K562 (cell line): ENCODE data around the gene SIGLEC11.

Experiments
- BHLHE40 ChIP-seq: IDR thresholded peaks from 2 replicates; pipeline ENCODE4 v1.6.1; 2011; ENCODE audit warnings: low read length, improper control_type of control experiment
- CTCF ChIP-seq, 3 experiments: IDR thresholded peaks in 2 of 3; conservative IDR thresholded peaks in 1 of 3; 2 replicates each; pipeline ENCODE4 v1.5.1; 2011 to 2012; ENCODE audit warnings: low read length in 3 of 3, mild to moderate bottlenecking in 3 of 3, control low read depth in 2 of 3, improper control_type of control experiment in 1 of 3, inconsistent platforms in 1 of 3, low read depth in 1 of 3, mixed read lengths in 1 of 3, moderate library complexity in 1 of 3; ENCODE audit not compliant: insufficient read depth in 2 of 3
- POLR2AphosphoS5 ChIP-seq: IDR thresholded peaks from 2 replicates; pipeline ENCODE4 v1.6.1; 2011; ENCODE audit warnings: mild to moderate bottlenecking, low read depth, low read length, moderate library complexity; ENCODE audit not compliant: control insufficient read depth, insufficient read depth
- SIN3A ChIP-seq, 2 experiments: fragments of 150-350 bp in 1 of 2; IDR thresholded peaks; 2 replicates each; pipeline ENCODE4 v1.6.1; 2011 to 2016; ENCODE audit warnings: borderline replicate concordance in 2 of 2, low read depth in 2 of 2, low read length in 2 of 2, mild to moderate bottlenecking in 2 of 2, moderate library complexity in 2 of 2; ENCODE audit not compliant: control insufficient read depth in 1 of 2
- SP2 ChIP-seq: IDR thresholded peaks from 2 replicates; pipeline ENCODE4 v1.6.1; 2011; ENCODE audit warnings: mild to moderate bottlenecking, low read depth, low read length, moderate library complexity; ENCODE audit not compliant: poor library complexity, severe bottlenecking; ENCODE audit errors: extremely low read depth
- ZNF282 ChIP-seq: sonication (generic); formaldehyde crosslinking; IDR thresholded peaks from 2 replicates; pipeline ENCODE4 v1.8.1; 2023; ENCODE audit warnings: missing genetic modification reagents

- TF ChIP-seq ZNF282 (CRISPR knock-in tag) (no peak), CTCF (IDR thresholded peaks at IDR 0.05 in 2 of 3, conservative IDR thresholded peaks at IDR 0.05 in 1 of 3; ENCODE audit: insufficient read depth in 2 of 3, low read depth in 1 of 3, low read length in 3 of 3) (no peak), POLR2AphosphoS5 (no peak), BHLHE40 (no peak), SIN3A (IDR thresholded peaks at IDR 0.05; ENCODE audit: borderline replicate concordance in 2 of 2, control insufficient read depth in 1 of 2, low read depth in 2 of 2, low read length in 2 of 2) (no peak), SP2 (no peak)
These were observed 16.9 kb upstream of the SIGLEC11 start for GRCh38 chr19:49977881-49978280.
